Measurements from ENCODE around the gene GAS6.

The GAS6 gene

DNA sequence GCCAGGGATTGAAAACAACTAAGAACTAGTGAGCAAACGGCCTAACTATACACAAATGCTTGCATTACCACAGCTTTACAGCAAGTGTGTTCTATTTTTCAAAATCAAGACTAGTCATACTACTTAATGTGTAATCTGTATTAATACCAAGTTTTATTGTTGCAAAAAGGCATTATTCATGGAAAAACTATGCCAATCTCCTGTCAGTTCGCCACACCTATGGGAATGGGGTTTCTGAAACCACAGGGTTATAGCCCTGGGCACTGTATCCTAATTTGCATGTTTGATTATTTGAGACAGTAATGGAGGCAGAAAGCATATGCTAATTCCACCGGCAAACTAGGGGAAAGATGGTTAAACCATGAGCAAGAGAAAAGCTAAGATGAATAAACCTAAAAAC lies 14.3 kb downstream of the GAS6 start:
- no peak for TF ChIP-seq CTCF (IDR thresholded peaks at IDR 0.05; ENCODE audit: extremely low read depth, missing control alignments)
- no peak for DNase-seq (ENCODE audit: low spot score)

GRCh38 chr13:113848431-113849260 lies 15.2 kb downstream of the GAS6 start:
- no peak for DNase-seq (ENCODE audit: low spot score)
- no peak for TF ChIP-seq CTCF (IDR thresholded peaks at IDR 0.05; ENCODE audit: extremely low read depth, missing control alignments)

DNA sequence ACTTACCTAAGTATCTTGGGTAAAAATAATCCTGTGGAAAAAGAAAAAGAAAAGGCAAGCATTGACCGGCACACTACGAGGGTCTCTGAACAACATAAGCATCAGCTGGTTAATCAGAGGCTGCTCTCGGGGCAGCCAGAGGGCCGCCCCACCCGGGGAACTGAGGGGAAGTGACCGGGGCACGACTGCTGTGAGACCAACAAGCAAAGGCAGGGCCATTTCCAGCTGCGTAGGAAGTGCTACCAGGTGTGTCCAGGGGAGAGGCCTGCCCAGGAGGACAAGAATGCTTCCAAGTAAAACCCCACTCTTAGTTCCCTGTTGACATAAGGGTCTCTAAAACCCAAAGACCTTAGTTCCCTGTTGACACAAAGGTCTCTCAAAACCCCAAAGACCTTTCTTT lies 15.9 kb downstream of the GAS6 start:
- TF ChIP-seq CTCF (IDR thresholded peaks at IDR 0.05; ENCODE audit: extremely low read depth, missing control alignments) = no peak
- DNase-seq (ENCODE audit: low spot score) = no peak

GRCh38 chr13:113846636-113847318 lies 17.1 kb downstream of the GAS6 start:
- TF ChIP-seq CTCF (IDR thresholded peaks at IDR 0.05; ENCODE audit: extremely low read depth, missing control alignments) = no peak

DNA sequence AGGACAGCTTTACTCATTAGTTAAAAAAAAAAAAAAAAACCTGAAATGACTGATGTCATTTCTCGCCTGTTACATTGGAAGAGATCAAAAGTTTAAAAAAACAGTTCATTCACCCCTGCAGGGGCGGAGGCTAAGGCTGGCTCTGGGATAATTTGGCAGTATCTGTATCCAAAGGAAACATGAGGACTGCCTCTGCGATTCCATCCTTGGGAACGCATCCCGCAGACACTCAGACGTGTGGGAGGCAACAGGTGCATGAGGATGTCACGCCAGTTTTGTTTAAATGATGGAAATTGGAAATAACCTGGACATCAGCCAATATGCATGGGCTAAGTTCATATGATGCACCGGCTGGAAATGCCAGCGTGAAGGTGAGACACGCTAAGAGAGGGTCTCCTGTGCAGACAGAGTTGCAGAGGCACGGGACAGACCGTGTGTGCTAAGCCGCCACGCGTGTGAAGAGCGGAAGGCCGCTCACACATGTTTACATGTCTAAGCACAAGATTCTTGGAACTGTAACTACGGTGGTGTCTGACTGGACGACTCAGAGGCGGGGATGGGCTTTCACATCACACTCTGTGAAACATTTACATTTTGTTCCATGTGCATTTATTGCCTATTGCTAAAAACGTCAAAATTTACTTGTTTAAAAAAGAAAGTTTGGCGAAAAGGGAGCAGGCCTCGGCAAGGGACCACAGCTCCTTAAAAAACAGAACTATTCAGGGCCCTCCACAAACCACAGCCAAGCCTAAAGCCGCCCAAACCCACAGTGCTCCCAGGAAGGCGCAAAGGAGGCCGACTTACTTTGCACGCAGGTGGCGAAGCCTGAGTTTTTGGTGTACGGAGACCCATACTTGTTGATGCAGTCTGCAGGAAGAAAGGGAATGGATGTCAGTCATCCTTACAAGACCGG lies 17.9 kb downstream of the GAS6 start:
- TF ChIP-seq CTCF (IDR thresholded peaks at IDR 0.05; ENCODE audit: extremely low read depth, missing control alignments) = no peak
- no peak for DNase-seq (ENCODE audit: low spot score)

More at GRCh38 chr13:113846636-113847318, 17.1 kb downstream of the GAS6 start:
- no peak for DNase-seq (ENCODE audit: low spot score)

DNA sequence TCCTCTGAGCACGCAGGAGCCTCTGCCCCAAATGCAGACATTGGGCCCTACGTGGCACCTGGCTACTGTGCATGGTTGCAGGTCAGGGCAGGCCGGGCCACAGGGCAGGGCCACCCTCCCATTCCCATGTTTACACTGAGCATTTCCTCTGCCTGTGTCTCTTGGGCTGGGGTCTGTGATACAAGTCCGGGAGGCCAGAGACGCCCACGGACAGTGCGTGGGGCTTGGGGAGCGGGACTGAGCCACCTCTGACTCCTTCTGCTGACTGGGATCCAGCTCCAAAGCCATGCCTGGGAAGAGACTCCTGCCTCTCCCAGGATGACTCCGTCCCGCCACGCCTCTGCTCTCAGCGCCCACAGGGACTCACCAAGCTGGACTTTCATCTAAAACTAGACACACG lies 18.8 kb downstream of the GAS6 start:
- no peak for DNase-seq (ENCODE audit: low spot score)
- no peak for TF ChIP-seq CTCF (IDR thresholded peaks at IDR 0.05; ENCODE audit: extremely low read depth, missing control alignments)
